Endothelial cell (in vitro differentiated cells): ENCODE results near the gene IDS. TPM values are rescaled to one million over a fixed set of nuclear protein-coding genes. Genes with fewer than 3 reads are reported as not detected.

Experiments used
- DNase-seq: peaks from one replicate; pipeline ENCODE4 v3.0.0; 2021; ENCODE audit warnings: low spot score
- H3K27ac Mint-ChIP-seq: one replicate; pipeline ENCODE4 v1.8.0; 2021; ENCODE audit warnings: mixed read lengths, inconsistent platforms; ENCODE audit not compliant: unreplicated experiment
- H3K27me3 Mint-ChIP-seq: one replicate; pipeline ENCODE4 v1.8.0; 2021; ENCODE audit warnings: mild to moderate bottlenecking, moderate library complexity, mixed read lengths, inconsistent platforms; ENCODE audit not compliant: unreplicated experiment
- H3K36me3 Mint-ChIP-seq: one replicate; pipeline ENCODE4 v1.8.0; 2021; ENCODE audit warnings: mild to moderate bottlenecking, low read depth, mixed read lengths, inconsistent platforms; ENCODE audit not compliant: unreplicated experiment
- H3K4me1 Mint-ChIP-seq: one replicate; pipeline ENCODE4 v1.8.0; 2021; ENCODE audit warnings: mild to moderate bottlenecking, mixed read lengths, inconsistent platforms; ENCODE audit not compliant: unreplicated experiment
- H3K4me3 Mint-ChIP-seq: one replicate; pipeline ENCODE4 v1.8.0; 2021; ENCODE audit warnings: mild to moderate bottlenecking, mixed read lengths, inconsistent platforms; ENCODE audit not compliant: unreplicated experiment
- H3K9me3 Mint-ChIP-seq: one replicate; pipeline ENCODE4 v1.8.0; 2021; ENCODE audit warnings: mixed read lengths, inconsistent platforms; ENCODE audit not compliant: unreplicated experiment
- CTCF ChIP-seq: fragments of 200-600 bp; sonication (generic); IDR thresholded peaks from one replicate; pipeline ENCODE4 v1.5.0; 2021; ENCODE audit warnings: antibody characterized with exemption; ENCODE audit not compliant: unreplicated experiment
- total RNA-seq: library from RNA; stranded (reverse); fragmentation: NEBNext Ultra II Directional; extraction: Animal tissue kit (Norgen Biotek cat#: 25700); gene quantifications from one replicate; pipeline ENCODE4 v1.2.1, GENCODE V29; 2021; ENCODE audit not compliant: unreplicated experiment

The IDS gene
- total RNA-seq, 1 donor from 2014 or later = 99.2 TPM

GRCh38 chrX:149518236-149518635, 13.1 kb upstream of the IDS start:
- no peak for DNase-seq
- Mint-ChIP-seq H3K36me3 (peaks cover 3% of the 10 kb centered on the region), H3K4me1 (peaks cover 21% of the 10 kb centered on the region), H3K4me3 (no peak overlapping the region), H3K9me3 (no peaks in the 10 kb centered on the region), H3K27ac (no peak overlapping the region), H3K27me3 (peaks cover 5% of the 10 kb centered on the region)
- TF ChIP-seq CTCF = no peak

- H3K9me3 Mint-ChIP-seq = no peaks in the 10 kb centered on the region
- no peak for TF ChIP-seq CTCF
- peaks cover 5% of the 10 kb centered on the region for H3K27me3 Mint-ChIP-seq
- DNase-seq = no peak
- no peak overlapping the region for H3K27ac Mint-ChIP-seq
- H3K4me1 Mint-ChIP-seq = peaks cover 19% of the 10 kb centered on the region
- H3K4me3 Mint-ChIP-seq = no peak overlapping the region
- peaks cover 3% of the 10 kb centered on the region for H3K36me3 Mint-ChIP-seq
Measured at GRCh38 chrX:149517308-149517707, 12.2 kb upstream of the IDS start.

- TF ChIP-seq CTCF = no peak
- Mint-ChIP-seq H3K27ac (no peak overlapping the region), H3K4me1 (peaks cover 19% of the 10 kb centered on the region), H3K27me3 (peaks cover 5% of the 10 kb centered on the region), H3K9me3 (no peaks in the 10 kb centered on the region), H3K4me3 (peak overlapping the region; percentile 65), H3K36me3 (peaks cover 3% of the 10 kb centered on the region)
- no peak for DNase-seq
Measured at GRCh38 chrX:149516604-149517003, 11.5 kb upstream of the IDS start.

- H3K27ac Mint-ChIP-seq = no peak overlapping the region
- DNase-seq = no peak
- no peak overlapping the region for H3K4me3 Mint-ChIP-seq
- TF ChIP-seq CTCF = no peak
- no peaks in the 10 kb centered on the region for H3K9me3 Mint-ChIP-seq
- H3K27me3 Mint-ChIP-seq = peaks cover 5% of the 10 kb centered on the region
- peaks cover 3% of the 10 kb centered on the region for H3K36me3 Mint-ChIP-seq
- H3K4me1 Mint-ChIP-seq = peaks cover 19% of the 10 kb centered on the region
Measured at GRCh38 chrX:149515954-149516602, 11.0 kb upstream of the IDS start.

- Mint-ChIP-seq H3K27ac (no peak overlapping the region), H3K36me3 (peaks cover 3% of the 10 kb centered on the region), H3K4me3 (no peak overlapping the region), H3K4me1 (peaks cover 22% of the 10 kb centered on the region), H3K9me3 (no peaks in the 10 kb centered on the region), H3K27me3 (peaks cover 2% of the 10 kb centered on the region)
- DNase-seq = no peak
- no peak for TF ChIP-seq CTCF
Measured at GRCh38 chrX:149513825-149514428, 8.8 kb upstream of the IDS start.
